Heart right ventricle (tissue), 16 donors: Measurements from ENCODE around the gene SUSD4. TPM values are rescaled to one million over a fixed set of nuclear protein-coding genes. Genes with fewer than 3 reads are reported as not detected.
A peak's percentile ranks its signal among the peaks of the same experiment; 100 is the strongest.

ENCODE experiments used
- ATAC-seq, 8 donors: fragments of 200-7000 bp; cut with Tn5 transposase; one replicate each; pipeline ENCODE4 v1.9.1; 2020; ENCODE audit warnings: mild to moderate bottlenecking in 8 of 8, moderate library complexity in 8 of 8, moderate number of reproducible peaks in 1 of 8
- DNase-seq, 2 donors: peaks; one replicate each; pipeline ENCODE4 v3.0.0-alpha.2; 2020
- H3K27ac ChIP-seq, 10 donors: fragments of 200-600 bp; sonication (generic) in 2 of 10; one replicate each; pipeline versions ENCODE4 v1.5.0 to v1.8.0; 2020 to 2022; ENCODE audit warnings: mild to moderate bottlenecking in 3 of 10
- H3K27me3 ChIP-seq, 7 donors: fragments of 200-600 bp; one replicate each; pipeline ENCODE4 v1.8.0; 2021 to 2022; ENCODE audit warnings: mild to moderate bottlenecking in 2 of 7
- H3K36me3 ChIP-seq, 9 donors: fragments of 200-600 bp; sonication (generic) in 1 of 9; one replicate each; pipeline versions ENCODE4 v1.5.0 to v1.8.0; 2020 to 2022; ENCODE audit warnings: mild to moderate bottlenecking in 2 of 9
- H3K4me1 ChIP-seq, 9 donors: fragments of 200-600 bp; sonication (generic) in 1 of 9; one replicate each; pipeline versions ENCODE4 v1.5.0 to v1.8.0; 2020 to 2022; ENCODE audit warnings: mild to moderate bottlenecking in 4 of 9
- H3K4me3 ChIP-seq, 10 donors: fragments of 200-600 bp; sonication (generic) in 2 of 10; one replicate each; pipeline versions ENCODE4 v1.5.0 to v1.8.0; 2020 to 2022; ENCODE audit warnings: mild to moderate bottlenecking in 7 of 10, moderate library complexity in 2 of 10
- H3K9me3 ChIP-seq, 11 donors: fragments of 200-600 bp in 10 of 11; sonication (generic) in 2 of 11; one replicate each; pipeline versions ENCODE4 v1.5.0 to v1.8.0; 2013 to 2022; ENCODE audit warnings: mild to moderate bottlenecking in 2 of 11, control low read depth in 1 of 11, moderate library complexity in 1 of 11
- WGBS, 2 donors: extraction: QIAGEN DNeasy Blood & Tissue Kit; methylation state at CpG; one replicate each; pipeline ENCODE4 v1.1.7; 2013; ENCODE audit warnings: inconsistent platforms in 1 of 2; 5-methylcytosine and 5-hydroxymethylcytosine counted together
- intact Hi-C, 10 donors: fragments of 100-400 bp; cut with DNase I; formaldehyde crosslinking; loops; one replicate each; pipeline versions ENCODE4 v1.11.1 to v1.14.2; 2022
- polyA plus RNA-seq, 2 donors: library from polyadenylated mRNA; stranded (reverse); fragments of 200-250 nt; gene quantifications; one replicate each; pipeline ENCODE4 v1.2.3, GENCODE V29; 2013
- total RNA-seq, 10 donors: library from RNA; stranded (reverse); fragmentation: NEBNext Ultra II Directional in 3 of 10; extraction: Animal tissue kit (Norgen Biotek cat#: 25700) in 3 of 10; gene quantifications; one replicate each; pipeline versions ENCODE4 v1.2.1 to v1.2.4, GENCODE V29; 2021 to 2023
- TF ChIP-seq, protein P1 (sequence below), 9 donors: fragments of 200-600 bp; sonication (generic) in 2 of 9; IDR thresholded peaks; one replicate each; pipeline versions ENCODE4 v1.5.0 to v1.8.0; 2021 to 2022; ENCODE audit warnings: antibody characterized with exemption in 9 of 9, mild to moderate bottlenecking in 5 of 9, moderate library complexity in 1 of 9
- donor health status: Arrhythmogenic right ventricular cardiomyopathy.
- donor health status: ischemic (EF 13 %, LVEDD 7.1; RV severe dilation, severe dysfunction).
- donor health status: healthy with polysubstance abuse.
- donor health status: DM: no; HTN: yes; CAD: no.
- donor health status: DM: no; HTN: no; CAD: no.
- donor health status: ischemic (EF 25% LVEDD 6.9; RV normal size, moderate dysfunction).
- donor health status: ischemic (EF 25% LVEDD 5.7; RV mildly dilated, moderate dysfunction).
- donor health status: healthy.
- donor health status: DM: yes; HTN: yes; CAD: no.
- donor health status: Ischemic cardiomyopathy.
- donor health status: ischemic (EF 35%, LVEDD 5.7; RV mildly dilated, moderate dysfunction).
- donor health status: nonischemic (EF 11% LVEDD 7.7; RV severe dilation, severe dysfunction).
- donor health status: DM: yes; HTN: yes; CAD: no.
- donor health status: PGD.
- donor health status: ischemic (EF 29% LVEDD 5.4; RV normal size, mild dysfunction).
- donor health status: nonischemic (EF 23%, LVEDD 6.1; RV moderate dilation, normal function).

The SUSD4 gene
- total and polyA plus RNA-seq, 12 donors, result 0.99 to 36.5 (median 6.2) TPM

DNA sequence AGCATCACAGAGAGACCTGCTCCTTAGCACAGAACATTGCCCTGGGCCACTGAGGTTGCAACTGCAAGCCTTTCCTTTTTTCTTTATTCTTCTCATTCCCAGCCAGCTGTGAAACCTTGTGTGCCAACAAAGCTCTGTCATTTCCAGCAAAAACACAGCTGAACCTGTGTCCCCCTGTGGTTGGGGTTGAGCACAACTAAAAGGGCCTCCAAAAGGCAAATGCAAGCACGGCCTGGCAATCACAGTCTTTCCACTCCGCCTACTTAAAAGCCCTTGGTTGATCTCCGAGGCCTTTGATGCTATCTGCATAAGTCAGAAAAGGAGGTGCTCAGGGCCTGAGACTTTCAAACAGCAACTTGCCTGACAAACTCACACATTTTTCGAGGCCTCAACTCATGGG is 32.7 kb downstream of the SUSD4 start:
- ATAC-seq (peak in 1 of 8 donors; percentile 44), DNase-seq (no peak)
- no peak overlapping the region for H3K27ac ChIP-seq
- intact Hi-C loops, result loop anchor here in 1 of 10 donors (1.0 kb wide), 1 partner anchor 31 kb away; no protein-coding TSS in a partner anchor
- H3K36me3 ChIP-seq, result no peaks in the 10 kb centered on the region
- TF ChIP-seq, protein P1, sequence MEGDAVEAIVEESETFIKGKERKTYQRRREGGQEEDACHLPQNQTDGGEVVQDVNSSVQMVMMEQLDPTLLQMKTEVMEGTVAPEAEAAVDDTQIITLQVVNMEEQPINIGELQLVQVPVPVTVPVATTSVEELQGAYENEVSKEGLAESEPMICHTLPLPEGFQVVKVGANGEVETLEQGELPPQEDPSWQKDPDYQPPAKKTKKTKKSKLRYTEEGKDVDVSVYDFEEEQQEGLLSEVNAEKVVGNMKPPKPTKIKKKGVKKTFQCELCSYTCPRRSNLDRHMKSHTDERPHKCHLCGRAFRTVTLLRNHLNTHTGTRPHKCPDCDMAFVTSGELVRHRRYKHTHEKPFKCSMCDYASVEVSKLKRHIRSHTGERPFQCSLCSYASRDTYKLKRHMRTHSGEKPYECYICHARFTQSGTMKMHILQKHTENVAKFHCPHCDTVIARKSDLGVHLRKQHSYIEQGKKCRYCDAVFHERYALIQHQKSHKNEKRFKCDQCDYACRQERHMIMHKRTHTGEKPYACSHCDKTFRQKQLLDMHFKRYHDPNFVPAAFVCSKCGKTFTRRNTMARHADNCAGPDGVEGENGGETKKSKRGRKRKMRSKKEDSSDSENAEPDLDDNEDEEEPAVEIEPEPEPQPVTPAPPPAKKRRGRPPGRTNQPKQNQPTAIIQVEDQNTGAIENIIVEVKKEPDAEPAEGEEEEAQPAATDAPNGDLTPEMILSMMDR (IDR thresholded peaks at IDR 0.05), result no peak
- WGBS, 2 donors, result 71 to 80% methylated on average over 4 of the region's 4 CpGs
- peaks cover 0 to 4% (median 0%) of the 10 kb centered on the region in 11 donors for H3K9me3 ChIP-seq
- no peaks in the 10 kb centered on the region for H3K4me1 ChIP-seq
- H3K4me3 ChIP-seq, result no peak overlapping the region
- no peaks in the 10 kb centered on the region for H3K27me3 ChIP-seq

DNA sequence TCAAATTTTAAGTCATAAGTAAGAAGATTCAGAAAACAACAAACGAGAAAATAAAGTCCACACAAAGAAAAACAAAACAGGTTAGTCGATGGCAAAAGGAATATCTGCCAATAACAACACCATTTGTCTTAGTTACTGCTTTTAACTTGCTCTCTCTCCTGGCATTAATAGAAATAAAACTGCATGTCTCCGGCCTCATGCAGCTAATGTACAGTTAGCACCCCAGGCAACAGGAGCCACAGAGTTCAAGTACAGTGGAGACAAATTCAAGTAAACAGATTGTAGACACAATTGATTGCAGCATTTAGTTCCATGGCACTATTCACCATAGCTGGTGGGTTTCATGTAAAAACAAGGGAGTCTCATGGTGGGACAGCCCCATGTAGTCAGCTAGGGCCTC is 33.5 kb downstream of the SUSD4 start:
- Histone ChIP-seq H3K27me3 (no peaks in the 10 kb centered on the region), H3K9me3 (peaks cover 0 to 4% (median 0%) of the 10 kb centered on the region in 11 donors), H3K27ac (no peak overlapping the region), H3K4me1 (no peaks in the 10 kb centered on the region), H3K4me3 (no peak overlapping the region), H3K36me3 (no peaks in the 10 kb centered on the region)
- intact Hi-C loops, result no loop called here
- DNase-seq, result no peak
- TF ChIP-seq, protein P1 (IDR thresholded peaks at IDR 0.05), result no peak
- 82 to 88% methylated on average over 3 of the region's 3 CpGs for WGBS, 2 donors
- ATAC-seq, result no peak

DNA sequence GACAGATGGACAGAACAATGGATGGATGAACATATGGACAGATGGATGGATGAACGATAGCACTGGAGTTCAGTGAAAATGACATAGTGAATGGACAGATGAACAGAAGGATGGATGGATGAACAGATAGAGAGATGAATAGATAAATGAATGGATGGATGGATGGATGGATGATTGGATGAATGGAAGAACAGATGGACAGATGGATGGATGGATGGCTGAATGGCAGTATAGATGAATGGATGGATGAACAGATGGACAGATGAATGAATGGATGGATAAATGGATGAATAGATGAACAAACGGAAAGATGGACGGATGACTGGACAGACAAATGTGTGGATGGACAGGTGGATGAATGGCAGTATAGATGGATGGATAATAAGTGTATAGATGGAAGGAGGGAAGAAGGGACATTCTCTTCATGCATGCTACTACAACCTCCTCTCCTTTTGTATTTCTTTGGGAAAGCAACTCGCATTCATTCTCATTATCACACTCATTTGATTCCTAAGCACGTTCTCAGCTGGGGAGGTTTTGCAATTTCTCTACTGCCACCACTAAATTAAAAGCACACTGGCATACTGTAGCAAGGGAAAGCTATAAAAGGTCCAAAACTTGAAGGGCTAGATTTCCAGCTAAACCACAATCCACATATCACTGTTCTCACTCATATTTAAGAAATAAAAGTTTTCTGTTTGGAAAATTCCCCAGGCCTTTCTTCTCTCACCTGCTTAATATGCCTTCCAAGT is 34.1 kb downstream of the SUSD4 start:
- intact Hi-C loops, result no loop called here
- no peaks in the 10 kb centered on the region for H3K27me3 ChIP-seq
- DNase-seq (no peak), ATAC-seq (no peak)
- TF ChIP-seq, protein P1 (IDR thresholded peaks at IDR 0.05), result no peak
- H3K4me1 ChIP-seq, result no peaks in the 10 kb centered on the region
- peaks cover 0 to 4% (median 0%) of the 10 kb centered on the region in 11 donors for H3K9me3 ChIP-seq
- H3K27ac ChIP-seq, result no peak overlapping the region
- H3K4me3 ChIP-seq, result no peak overlapping the region
- WGBS, 2 donors, result 92 to 96% methylated on average over 5 of the region's 5 CpGs
- no peaks in the 10 kb centered on the region for H3K36me3 ChIP-seq

DNA sequence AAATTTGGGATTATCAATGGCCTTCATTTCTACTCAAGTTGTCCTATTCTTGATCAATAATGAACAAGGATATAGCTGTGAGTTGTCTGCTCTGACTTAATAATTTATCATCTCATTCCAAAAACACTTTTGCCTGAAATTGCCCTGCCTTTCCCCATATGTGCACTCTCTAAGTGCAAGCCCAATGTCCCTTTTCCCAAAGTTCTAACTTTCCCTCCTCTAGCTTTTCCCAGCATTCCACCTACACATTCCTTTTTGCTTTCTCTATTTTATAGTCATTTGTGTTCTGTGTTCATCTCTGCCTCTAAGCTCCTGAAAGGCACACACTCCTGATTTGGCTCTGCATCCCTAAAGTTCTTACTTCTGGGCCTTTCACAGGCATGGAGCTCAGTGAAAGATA is 34.7 kb downstream of the SUSD4 start:
- Histone ChIP-seq H3K4me3 (no peak overlapping the region), H3K36me3 (no peaks in the 10 kb centered on the region), H3K4me1 (no peaks in the 10 kb centered on the region), H3K27ac (no peak overlapping the region), H3K9me3 (peaks cover 0 to 4% (median 0%) of the 10 kb centered on the region in 11 donors), H3K27me3 (no peaks in the 10 kb centered on the region)
- intact Hi-C loops, result no loop called here
- TF ChIP-seq, protein P1 (IDR thresholded peaks at IDR 0.05), result no peak
- DNase-seq, result no peak
- ATAC-seq, result no peak
